AG04450 (cell line): ENCODE data around the gene CHAF1A. TPM values are rescaled to one million over a fixed set of nuclear protein-coding genes. Genes with fewer than 3 reads are reported as not detected.

Experiments
- CTCF ChIA-PET: fragments of 300-600, 350-600 bp; formaldehyde crosslinking; extraction: SDS; loops from one replicate; lab custom pipeline; 2022; ENCODE audit warnings: antibody characterized with exemption, inconsistent platforms; lab: Charles Lee
- POLR2A ChIA-PET: fragments of 350-600 bp; formaldehyde crosslinking; extraction: SDS; loops from one replicate; lab custom pipeline; 2021; ENCODE audit warnings: antibody characterized with exemption, inconsistent platforms; lab: Yijun Ruan, JAX
- DNase-seq: peaks from one replicate; pipeline ENCODE4 v3.0.0-alpha.2; 2011; ENCODE audit warnings: low read depth, low spot score
- H3K27ac ChIP-seq: one replicate; pipeline ENCODE4 v1.5.1; 2012; ENCODE audit warnings: low read depth, low read length, control low read depth
- H3K27me3 ChIP-seq: one replicate; pipeline ENCODE4 v1.6.0; 2012; ENCODE audit warnings: low read length; ENCODE audit not compliant: control insufficient read depth, insufficient read depth
- H3K4me3 ChIP-seq: 2 replicates; pipeline ENCODE4 v1.5.1; 2011; ENCODE audit warnings: mild to moderate bottlenecking, low read depth, low read length, control low read depth
- H3K9me3 ChIP-seq: 2 replicates; pipeline ENCODE4 v1.5.1; 2012; ENCODE audit warnings: low read length; ENCODE audit not compliant: control insufficient read depth, insufficient read depth
- CTCF ChIP-seq: IDR thresholded peaks from 2 replicates; pipeline ENCODE4 v1.5.1; 2011; ENCODE audit warnings: low read depth, low read length, control low read depth, inconsistent platforms
- polyA plus RNA-seq: library from polyadenylated mRNA; depleted of rRNA; stranded (reverse); fragments of >200 nt; gene quantifications from 2 replicates; pipeline ENCODE4 v1.2.3, GENCODE V29; 2011

Gene CHAF1A
- polyA plus RNA-seq, 1 experiment = 5.0 TPM

- ChIA-PET POLR2A (no interaction called here), CTCF (interaction anchor here (1.4 to 2.6 kb wide), 2 partner anchors 10 to 38 kb away, joined by 3 to 15 read pairs; partner anchors contain the start of gene SH3GL1)
- H3K4me3 ChIP-seq = no peak overlapping the region
- H3K27ac ChIP-seq = peak overlapping the region; percentile 11
- H3K9me3 ChIP-seq = no peaks in the 10 kb centered on the region; the same call in 1 of the 2 replicates
- no peaks in the 10 kb centered on the region for H3K27me3 ChIP-seq
- TF ChIP-seq CTCF = peak; percentile 31
- no peak for DNase-seq
Observed at GRCh38 chr19:4362831-4363545, 39.5 kb upstream of the CHAF1A start.

- TF ChIP-seq CTCF = no peak
- ChIA-PET POLR2A (no interaction called here), CTCF (interaction anchor here (2.6 kb wide), 1 partner anchor 11 kb away, joined by 15 to 20 read pairs; no protein-coding TSS in a partner anchor)
- Histone ChIP-seq H3K4me3 (no peak overlapping the region), H3K27ac (no peak overlapping the region), H3K27me3 (no peaks in the 10 kb centered on the region), H3K9me3 (no peaks in the 10 kb centered on the region; the same call in 1 of the 2 replicates)
- DNase-seq = no peak
Observed at GRCh38 chr19:4363571-4364304, 38.7 kb upstream of the CHAF1A start.

- ChIA-PET CTCF (interaction anchor here (2.6 kb wide), 1 partner anchor 13 kb away, joined by 20 read pairs; no protein-coding TSS in a partner anchor), POLR2A (no interaction called here)
- Histone ChIP-seq H3K9me3 (no peaks in the 10 kb centered on the region; the same call in 1 of the 2 replicates), H3K27ac (no peak overlapping the region), H3K27me3 (no peaks in the 10 kb centered on the region), H3K4me3 (no peak overlapping the region)
- no peak for DNase-seq
- no peak for TF ChIP-seq CTCF
Observed at GRCh38 chr19:4365341-4365740, 37.1 kb upstream of the CHAF1A start.

GRCh38 chr19:4365791-4366665 is 36.4 kb upstream of the CHAF1A start:
- ChIA-PET CTCF (interaction anchor here (1.6 to 2.6 kb wide), 2 partner anchors 13 to 35 kb away, joined by 5 to 20 read pairs; no protein-coding TSS in a partner anchor), POLR2A (no interaction called here)
- Histone ChIP-seq H3K27me3 (no peaks in the 10 kb centered on the region), H3K9me3 (no peaks in the 10 kb centered on the region; the same call in 1 of the 2 replicates), H3K4me3 (no peak overlapping the region), H3K27ac (no peak overlapping the region)
- TF ChIP-seq CTCF = no peak
- DNase-seq = no peak
